Measurements from ENCODE around the gene EML6.

The EML6 gene

DNA sequence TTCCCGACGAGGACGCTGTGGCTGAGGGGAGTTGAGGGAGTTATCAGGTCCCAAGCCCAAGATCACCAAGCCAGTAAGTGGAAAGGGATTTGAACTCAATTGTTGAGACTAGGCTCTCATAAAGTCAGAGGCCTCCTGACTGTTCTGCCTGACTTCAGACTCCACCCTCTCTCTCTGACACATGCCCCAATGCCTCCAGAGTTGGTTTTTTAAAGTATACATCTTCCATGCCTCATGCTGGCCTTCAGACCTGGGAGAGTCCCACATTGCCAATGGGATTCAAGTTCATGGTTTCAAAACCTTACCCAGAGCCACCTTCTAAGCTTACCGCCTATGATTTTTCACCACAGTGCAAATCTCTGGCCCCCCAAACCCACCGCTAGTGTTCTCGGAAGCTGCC, 226.0 kb downstream of the EML6 start:
- DNase-seq (ENCODE audit: low read depth), result no peak
- TF ChIP-seq CTCF (conservative IDR thresholded peaks at IDR 0.05; ENCODE audit: control insufficient read depth, insufficient read depth, low read depth, low read length), result no peak

DNA sequence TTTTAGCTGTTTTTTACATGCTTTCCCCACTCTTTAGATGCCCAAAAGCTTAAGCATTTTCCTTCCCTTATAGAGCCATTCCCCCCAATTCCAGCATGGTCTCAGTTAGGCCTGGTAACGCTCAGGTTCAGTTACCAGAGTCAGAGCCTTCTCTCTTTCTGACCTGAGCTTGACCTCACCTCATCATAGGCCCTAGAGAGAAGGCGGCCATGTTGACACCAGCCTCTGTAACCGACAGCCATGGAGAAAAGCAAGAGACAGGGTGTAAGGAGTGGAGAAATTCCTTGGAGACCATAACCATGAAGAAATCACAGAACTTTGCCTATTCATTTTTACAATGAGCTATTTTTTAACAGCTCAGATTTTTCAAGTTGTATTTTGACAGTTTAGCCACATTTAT, 227.3 kb downstream of the EML6 start:
- no peak for TF ChIP-seq CTCF (conservative IDR thresholded peaks at IDR 0.05; ENCODE audit: control insufficient read depth, insufficient read depth, low read depth, low read length)
- no peak overlapping the region for H3K4me3 ChIP-seq (ENCODE audit: control insufficient read depth, low read depth, low read length)
- no peak for DNase-seq (ENCODE audit: low read depth)

More for the DNA sequence above, 226.0 kb downstream of the EML6 start:
- no peak overlapping the region for H3K4me3 ChIP-seq (ENCODE audit: control insufficient read depth, low read depth, low read length)

- no peak overlapping the region for H3K4me3 ChIP-seq (ENCODE audit: control insufficient read depth, low read depth, low read length)
- DNase-seq (ENCODE audit: low read depth), result no peak
- TF ChIP-seq CTCF (conservative IDR thresholded peaks at IDR 0.05; ENCODE audit: control insufficient read depth, insufficient read depth, low read depth, low read length), result no peak
Observed at GRCh38 chr2:54952425-54952824, 229.0 kb downstream of the EML6 start.

GRCh38 chr2:54952978-54953456, 229.6 kb downstream of the EML6 start:
- TF ChIP-seq CTCF (conservative IDR thresholded peaks at IDR 0.05; ENCODE audit: control insufficient read depth, insufficient read depth, low read depth, low read length), result no peak
- no peak overlapping the region for H3K4me3 ChIP-seq (ENCODE audit: control insufficient read depth, low read depth, low read length)
- peak; percentile 49 for DNase-seq (ENCODE audit: low read depth)

GRCh38 chr2:54954158-54954557, 230.7 kb downstream of the EML6 start:
- DNase-seq (ENCODE audit: low read depth), result no peak
- TF ChIP-seq CTCF (conservative IDR thresholded peaks at IDR 0.05; ENCODE audit: control insufficient read depth, insufficient read depth, low read depth, low read length), result no peak
- H3K4me3 ChIP-seq (ENCODE audit: control insufficient read depth, low read depth, low read length), result no peak overlapping the region

DNA sequence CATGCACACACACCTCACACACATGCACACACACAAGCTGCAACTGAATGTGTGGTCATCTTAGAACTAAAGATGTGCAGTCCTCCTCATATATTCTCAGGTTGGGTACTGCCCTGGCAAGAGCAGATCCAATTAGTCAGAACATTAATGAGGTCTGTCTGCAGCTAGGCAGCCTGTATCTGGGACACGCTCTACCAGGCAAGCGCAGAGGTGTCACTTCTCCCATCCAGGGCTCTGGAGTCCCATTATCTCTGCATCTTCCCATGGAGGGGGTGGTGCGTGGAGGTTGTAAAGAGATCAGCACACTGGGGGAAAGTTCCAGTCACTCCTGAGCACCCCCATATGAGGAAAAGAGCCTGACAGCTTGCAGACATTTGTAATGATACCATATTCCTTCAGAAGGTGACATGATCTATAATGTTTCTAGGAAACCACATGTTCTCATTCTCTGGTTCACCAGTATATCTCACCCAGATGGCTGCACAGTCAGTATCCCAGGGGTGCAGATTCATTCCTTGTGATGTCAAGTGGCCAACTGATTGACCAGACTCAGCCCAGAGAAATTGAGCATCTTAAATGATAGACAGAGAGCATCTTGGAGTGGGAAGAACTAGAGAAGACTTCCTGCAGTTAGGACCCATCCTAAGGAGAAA, 231.4 kb downstream of the EML6 start:
- peak; percentile 47 for DNase-seq (ENCODE audit: low read depth)
- no peak overlapping the region for H3K4me3 ChIP-seq (ENCODE audit: control insufficient read depth, low read depth, low read length)
- TF ChIP-seq CTCF (conservative IDR thresholded peaks at IDR 0.05; ENCODE audit: control insufficient read depth, insufficient read depth, low read depth, low read length), result no peak

Measured in fibroblast of mammary gland (primary cell).